Mucosa of stomach (tissue), 1 donor: ENCODE data around the gene SCLT1.

Experiments
- H3K27me3 ChIP-seq: one replicate; pipeline ENCODE4 v1.7.0; 2013; ENCODE audit warnings: mild to moderate bottlenecking, low read length; ENCODE audit not compliant: control insufficient read depth, insufficient read depth
- H3K36me3 ChIP-seq: one replicate; pipeline ENCODE4 v1.7.0; 2013; ENCODE audit warnings: low read length; ENCODE audit not compliant: control insufficient read depth, insufficient read depth
- H3K4me1 ChIP-seq: one replicate; pipeline ENCODE4 v1.7.0; 2013; ENCODE audit warnings: mild to moderate bottlenecking, low read length; ENCODE audit not compliant: control insufficient read depth, insufficient read depth
- H3K4me3 ChIP-seq: one replicate; pipeline ENCODE4 v1.7.0; 2013; ENCODE audit warnings: low read length
- H3K9ac ChIP-seq: one replicate; pipeline ENCODE4 v1.7.0; 2013; ENCODE audit warnings: mild to moderate bottlenecking, low read length, moderate library complexity
- H3K9me3 ChIP-seq: one replicate; pipeline ENCODE4 v1.7.0; 2013; ENCODE audit warnings: mild to moderate bottlenecking, low read length, moderate library complexity; ENCODE audit not compliant: control insufficient read depth
- donor health status: Pancreatic carcinoma.

The SCLT1 gene

GRCh38 chr4:128950796-128951195 is 142.5 kb downstream of the SCLT1 start:
- no peak overlapping the region for H3K9ac ChIP-seq
- no peaks in the 10 kb centered on the region for H3K36me3 ChIP-seq
- H3K4me3 ChIP-seq, result no peak overlapping the region
- no peaks in the 10 kb centered on the region for H3K4me1 ChIP-seq
- no peaks in the 10 kb centered on the region for H3K9me3 ChIP-seq
- H3K27me3 ChIP-seq, result no peaks in the 10 kb centered on the region

- H3K27me3 ChIP-seq, result no peaks in the 10 kb centered on the region
- no peak overlapping the region for H3K4me3 ChIP-seq
- H3K4me1 ChIP-seq, result no peaks in the 10 kb centered on the region
- H3K9ac ChIP-seq, result no peak overlapping the region
- no peaks in the 10 kb centered on the region for H3K9me3 ChIP-seq
- no peaks in the 10 kb centered on the region for H3K36me3 ChIP-seq
These were observed 146.4 kb downstream of the SCLT1 start for GRCh38 chr4:128946916-128947315.

- H3K4me3 ChIP-seq, result no peak overlapping the region
- H3K9me3 ChIP-seq, result no peaks in the 10 kb centered on the region
These were observed 150.7 kb downstream of the SCLT1 start for GRCh38 chr4:128942607-128943006.

GRCh38 chr4:128940971-128941370 is 152.4 kb downstream of the SCLT1 start:
- H3K9me3 ChIP-seq, result no peaks in the 10 kb centered on the region
- H3K36me3 ChIP-seq, result no peaks in the 10 kb centered on the region
- H3K4me3 ChIP-seq, result no peak overlapping the region
- H3K9ac ChIP-seq, result no peak overlapping the region
- no peaks in the 10 kb centered on the region for H3K4me1 ChIP-seq
- H3K27me3 ChIP-seq, result no peaks in the 10 kb centered on the region

More at GRCh38 chr4:128942607-128943006, 150.7 kb downstream of the SCLT1 start:
- Histone ChIP-seq H3K4me1 (no peaks in the 10 kb centered on the region), H3K27me3 (no peaks in the 10 kb centered on the region), H3K36me3 (no peaks in the 10 kb centered on the region), H3K9ac (no peak overlapping the region)

GRCh38 chr4:128930051-128930450 is 163.3 kb downstream of the SCLT1 start:
- H3K4me3 ChIP-seq, result no peak overlapping the region
- no peak overlapping the region for H3K9ac ChIP-seq
- H3K27me3 ChIP-seq, result no peaks in the 10 kb centered on the region
- H3K4me1 ChIP-seq, result no peaks in the 10 kb centered on the region
- no peaks in the 10 kb centered on the region for H3K9me3 ChIP-seq
- no peaks in the 10 kb centered on the region for H3K36me3 ChIP-seq

GRCh38 chr4:128924951-128925350 is 168.4 kb downstream of the SCLT1 start:
- no peaks in the 10 kb centered on the region for H3K27me3 ChIP-seq
- H3K36me3 ChIP-seq, result no peaks in the 10 kb centered on the region
- H3K9ac ChIP-seq, result no peak overlapping the region
- H3K4me1 ChIP-seq, result no peaks in the 10 kb centered on the region
- no peak overlapping the region for H3K4me3 ChIP-seq
- H3K9me3 ChIP-seq, result no peaks in the 10 kb centered on the region

- Histone ChIP-seq H3K9me3 (no peaks in the 10 kb centered on the region), H3K9ac (no peak overlapping the region), H3K4me1 (no peaks in the 10 kb centered on the region), H3K4me3 (no peak overlapping the region), H3K27me3 (no peaks in the 10 kb centered on the region), H3K36me3 (no peaks in the 10 kb centered on the region)
These were observed 171.4 kb downstream of the SCLT1 start for GRCh38 chr4:128921954-128922353.

GRCh38 chr4:128917781-128918180 is 175.6 kb downstream of the SCLT1 start:
- no peaks in the 10 kb centered on the region for H3K36me3 ChIP-seq
- H3K27me3 ChIP-seq, result no peaks in the 10 kb centered on the region
- H3K4me1 ChIP-seq, result no peaks in the 10 kb centered on the region
- H3K9ac ChIP-seq, result no peak overlapping the region
- H3K9me3 ChIP-seq, result no peaks in the 10 kb centered on the region
- H3K4me3 ChIP-seq, result no peak overlapping the region

- H3K9ac ChIP-seq, result no peak overlapping the region
- no peaks in the 10 kb centered on the region for H3K4me1 ChIP-seq
- H3K27me3 ChIP-seq, result no peaks in the 10 kb centered on the region
- H3K4me3 ChIP-seq, result no peak overlapping the region
- H3K36me3 ChIP-seq, result no peaks in the 10 kb centered on the region
- no peaks in the 10 kb centered on the region for H3K9me3 ChIP-seq
These were observed 176.5 kb downstream of the SCLT1 start for GRCh38 chr4:128916832-128917231.

GRCh38 chr4:128915544-128915943 is 177.8 kb downstream of the SCLT1 start:
- Histone ChIP-seq H3K36me3 (no peaks in the 10 kb centered on the region), H3K9me3 (no peaks in the 10 kb centered on the region), H3K4me1 (no peaks in the 10 kb centered on the region)

GRCh38 chr4:128913228-128913627 is 180.1 kb downstream of the SCLT1 start:
- Histone ChIP-seq H3K27me3 (no peaks in the 10 kb centered on the region), H3K36me3 (no peaks in the 10 kb centered on the region), H3K9ac (no peak overlapping the region), H3K9me3 (no peaks in the 10 kb centered on the region), H3K4me1 (no peaks in the 10 kb centered on the region), H3K4me3 (no peak overlapping the region)

More at GRCh38 chr4:128915544-128915943, 177.8 kb downstream of the SCLT1 start:
- Histone ChIP-seq H3K9ac (no peak overlapping the region), H3K4me3 (no peak overlapping the region), H3K27me3 (no peaks in the 10 kb centered on the region)

- no peaks in the 10 kb centered on the region for H3K4me1 ChIP-seq
These were observed 184.6 kb downstream of the SCLT1 start for GRCh38 chr4:128908735-128909134.

GRCh38 chr4:128907981-128908380 is 185.4 kb downstream of the SCLT1 start:
- Histone ChIP-seq H3K4me1 (no peaks in the 10 kb centered on the region), H3K9ac (no peak overlapping the region), H3K4me3 (no peak overlapping the region), H3K36me3 (no peaks in the 10 kb centered on the region), H3K9me3 (no peaks in the 10 kb centered on the region), H3K27me3 (no peaks in the 10 kb centered on the region)

More at GRCh38 chr4:128908735-128909134, 184.6 kb downstream of the SCLT1 start:
- Histone ChIP-seq H3K36me3 (no peaks in the 10 kb centered on the region), H3K9me3 (no peaks in the 10 kb centered on the region), H3K27me3 (no peaks in the 10 kb centered on the region), H3K9ac (no peak overlapping the region), H3K4me3 (no peak overlapping the region)
